Measurements from ENCODE around the gene TMEM30A.

The TMEM30A gene

DNA sequence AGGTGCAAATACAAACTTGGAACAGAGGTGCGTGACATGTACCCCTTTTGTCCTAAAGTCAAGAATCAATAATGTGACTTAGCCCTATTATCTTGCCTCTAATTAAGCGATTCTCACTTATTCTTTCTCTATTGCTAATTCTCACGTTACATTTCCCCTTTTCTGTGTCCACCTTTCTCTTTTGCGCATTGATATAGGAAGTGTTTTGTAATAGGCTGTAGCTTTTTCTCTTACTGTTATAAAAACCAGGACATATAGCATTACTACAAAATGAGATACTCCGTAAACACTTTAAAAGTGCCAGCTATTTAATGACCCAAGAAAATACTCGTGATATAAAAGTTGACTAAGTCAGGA is 669 bp upstream of the TMEM30A start (continued):
- TF ChIP-seq, protein P1, sequence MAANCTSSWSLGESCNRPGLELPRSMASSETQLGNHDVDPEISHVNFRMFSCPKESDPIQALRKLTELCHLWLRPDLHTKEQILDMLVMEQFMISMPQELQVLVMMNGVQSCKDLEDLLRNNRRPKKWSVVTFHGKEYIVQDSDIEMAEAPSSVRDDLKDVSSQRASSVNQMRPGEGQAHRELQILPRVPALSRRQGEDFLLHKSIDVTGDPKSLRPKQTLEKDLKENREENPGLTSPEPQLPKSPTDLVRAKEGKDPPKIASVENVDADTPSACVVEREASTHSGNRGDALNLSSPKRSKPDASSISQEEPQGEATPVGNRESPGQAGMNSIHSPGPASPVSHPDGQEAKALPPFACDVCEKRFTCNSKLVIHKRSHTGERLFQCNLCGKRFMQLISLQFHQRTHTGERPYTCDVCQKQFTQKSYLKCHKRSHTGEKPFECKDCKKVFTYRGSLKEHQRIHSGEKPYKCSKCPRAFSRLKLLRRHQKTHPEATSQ (tag by site-specific recombination; IDR thresholded peaks at IDR 0.05): no peak

DNA sequence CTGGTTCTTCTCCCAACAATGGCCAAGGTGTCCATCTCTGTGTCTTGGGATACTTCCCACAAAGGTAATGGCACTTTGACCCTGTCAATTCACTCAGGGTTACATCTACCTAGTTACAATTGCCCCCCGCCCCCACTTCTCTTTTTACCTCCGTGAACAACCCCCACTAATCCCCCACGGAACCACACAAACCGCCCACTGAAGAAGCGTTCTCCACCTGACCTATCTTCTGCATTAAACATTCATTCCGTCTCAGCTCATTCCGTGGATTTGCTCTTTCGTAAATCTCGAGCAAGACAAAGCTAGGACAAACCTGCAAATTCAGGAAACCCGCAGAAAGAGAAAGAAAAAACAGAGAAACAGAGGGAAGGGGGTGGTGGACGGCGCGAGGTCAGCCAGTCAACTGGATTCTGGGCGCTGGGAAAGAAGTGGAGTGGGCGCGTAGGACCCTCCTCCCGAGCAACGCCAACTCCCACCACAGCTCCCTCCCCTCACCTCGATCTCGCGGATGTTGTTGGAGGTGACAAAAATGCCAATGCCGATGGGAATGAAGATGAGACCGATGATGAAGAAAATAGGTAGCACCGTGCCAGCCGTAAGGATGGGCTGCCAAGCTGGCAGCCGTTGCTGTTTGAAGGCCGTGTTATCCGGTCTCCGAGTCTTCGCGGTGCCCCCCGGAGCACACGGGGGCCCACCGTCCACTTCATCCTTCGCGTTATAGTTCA is 523 bp downstream of the TMEM30A start:
- Histone ChIP-seq H3K27ac (ENCODE audit: extremely low read depth, low read depth, low read length) (peak overlapping the region; percentile 64), H3K4me1 (ENCODE audit: control insufficient read depth, insufficient read depth, low read length) (peaks cover 10% of the 10 kb centered on the region; the same call in 1 of the 2 replicates), H3K36me3 (ENCODE audit: control insufficient read depth in 2 of 2, insufficient read depth in 1 of 2, low read length in 2 of 2) (no peaks in the 10 kb centered on the region), H3K4me3 (ENCODE audit: low read depth, low read length) (peak overlapping the region; percentile 97), H3K9me3 (ENCODE audit: control insufficient read depth, insufficient read depth, low read depth, low read length) (no peaks in the 10 kb centered on the region)
- ChIA-PET POLR2A (interaction anchor here (0.7 to 2.1 kb wide), 20 partner anchors 9 to 318 kb away, joined by 3 to 12 read pairs (median 4); partner anchors contain the start of genes COX7A2 and SENP6), CTCF (interaction anchor here (0.6 to 2.3 kb wide), 8 partner anchors 13 to 246 kb away, joined by 3 to 23 read pairs (median 4); no protein-coding TSS in a partner anchor)
- TF ChIP-seq ZNF571 (tag by site-specific recombination; IDR thresholded peaks at IDR 0.05) (no peak), KLF9 (tag by site-specific recombination; IDR thresholded peaks at IDR 0.05; ENCODE audit: low read depth) (no peak), GLIS1 (tag by site-specific recombination; IDR thresholded peaks at IDR 0.05) (no peak), ZNF626 (tag by site-specific recombination; IDR thresholded peaks at IDR 0.05) (no peak), MYNN (tag by site-specific recombination; IDR thresholded peaks at IDR 0.05; ENCODE audit: borderline replicate concordance) (no peak), ZNF112 (tag by site-specific recombination; IDR thresholded peaks at IDR 0.05) (no peak), ZNF621 (tag by site-specific recombination; IDR thresholded peaks at IDR 0.05) (no peak), HOXA7 (CRISPR knock-in tag; IDR thresholded peaks at IDR 0.05; ENCODE audit: borderline replicate concordance) (no peak), KLF10 (tag by site-specific recombination; IDR thresholded peaks at IDR 0.05) (peak; percentile 21; the same call in 1 of the 2 replicates), ZNF214 (tag by site-specific recombination; IDR thresholded peaks at IDR 0.05; ENCODE audit: borderline replicate concordance) (no peak), ZSCAN16 (tag by site-specific recombination; IDR thresholded peaks at IDR 0.05) (no peak)
- TF ChIP-seq, protein P2, sequence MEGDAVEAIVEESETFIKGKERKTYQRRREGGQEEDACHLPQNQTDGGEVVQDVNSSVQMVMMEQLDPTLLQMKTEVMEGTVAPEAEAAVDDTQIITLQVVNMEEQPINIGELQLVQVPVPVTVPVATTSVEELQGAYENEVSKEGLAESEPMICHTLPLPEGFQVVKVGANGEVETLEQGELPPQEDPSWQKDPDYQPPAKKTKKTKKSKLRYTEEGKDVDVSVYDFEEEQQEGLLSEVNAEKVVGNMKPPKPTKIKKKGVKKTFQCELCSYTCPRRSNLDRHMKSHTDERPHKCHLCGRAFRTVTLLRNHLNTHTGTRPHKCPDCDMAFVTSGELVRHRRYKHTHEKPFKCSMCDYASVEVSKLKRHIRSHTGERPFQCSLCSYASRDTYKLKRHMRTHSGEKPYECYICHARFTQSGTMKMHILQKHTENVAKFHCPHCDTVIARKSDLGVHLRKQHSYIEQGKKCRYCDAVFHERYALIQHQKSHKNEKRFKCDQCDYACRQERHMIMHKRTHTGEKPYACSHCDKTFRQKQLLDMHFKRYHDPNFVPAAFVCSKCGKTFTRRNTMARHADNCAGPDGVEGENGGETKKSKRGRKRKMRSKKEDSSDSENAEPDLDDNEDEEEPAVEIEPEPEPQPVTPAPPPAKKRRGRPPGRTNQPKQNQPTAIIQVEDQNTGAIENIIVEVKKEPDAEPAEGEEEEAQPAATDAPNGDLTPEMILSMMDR (tag by site-specific recombination; IDR thresholded peaks at IDR 0.05): no peak
- TF ChIP-seq, protein P3, sequence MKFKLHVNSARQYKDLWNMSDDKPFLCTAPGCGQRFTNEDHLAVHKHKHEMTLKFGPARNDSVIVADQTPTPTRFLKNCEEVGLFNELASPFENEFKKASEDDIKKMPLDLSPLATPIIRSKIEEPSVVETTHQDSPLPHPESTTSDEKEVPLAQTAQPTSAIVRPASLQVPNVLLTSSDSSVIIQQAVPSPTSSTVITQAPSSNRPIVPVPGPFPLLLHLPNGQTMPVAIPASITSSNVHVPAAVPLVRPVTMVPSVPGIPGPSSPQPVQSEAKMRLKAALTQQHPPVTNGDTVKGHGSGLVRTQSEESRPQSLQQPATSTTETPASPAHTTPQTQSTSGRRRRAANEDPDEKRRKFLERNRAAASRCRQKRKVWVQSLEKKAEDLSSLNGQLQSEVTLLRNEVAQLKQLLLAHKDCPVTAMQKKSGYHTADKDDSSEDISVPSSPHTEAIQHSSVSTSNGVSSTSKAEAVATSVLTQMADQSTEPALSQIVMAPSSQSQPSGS (tag by site-specific recombination; IDR thresholded peaks at IDR 0.05; ENCODE audit: low read depth): no peak
- TF ChIP-seq, protein P4, sequence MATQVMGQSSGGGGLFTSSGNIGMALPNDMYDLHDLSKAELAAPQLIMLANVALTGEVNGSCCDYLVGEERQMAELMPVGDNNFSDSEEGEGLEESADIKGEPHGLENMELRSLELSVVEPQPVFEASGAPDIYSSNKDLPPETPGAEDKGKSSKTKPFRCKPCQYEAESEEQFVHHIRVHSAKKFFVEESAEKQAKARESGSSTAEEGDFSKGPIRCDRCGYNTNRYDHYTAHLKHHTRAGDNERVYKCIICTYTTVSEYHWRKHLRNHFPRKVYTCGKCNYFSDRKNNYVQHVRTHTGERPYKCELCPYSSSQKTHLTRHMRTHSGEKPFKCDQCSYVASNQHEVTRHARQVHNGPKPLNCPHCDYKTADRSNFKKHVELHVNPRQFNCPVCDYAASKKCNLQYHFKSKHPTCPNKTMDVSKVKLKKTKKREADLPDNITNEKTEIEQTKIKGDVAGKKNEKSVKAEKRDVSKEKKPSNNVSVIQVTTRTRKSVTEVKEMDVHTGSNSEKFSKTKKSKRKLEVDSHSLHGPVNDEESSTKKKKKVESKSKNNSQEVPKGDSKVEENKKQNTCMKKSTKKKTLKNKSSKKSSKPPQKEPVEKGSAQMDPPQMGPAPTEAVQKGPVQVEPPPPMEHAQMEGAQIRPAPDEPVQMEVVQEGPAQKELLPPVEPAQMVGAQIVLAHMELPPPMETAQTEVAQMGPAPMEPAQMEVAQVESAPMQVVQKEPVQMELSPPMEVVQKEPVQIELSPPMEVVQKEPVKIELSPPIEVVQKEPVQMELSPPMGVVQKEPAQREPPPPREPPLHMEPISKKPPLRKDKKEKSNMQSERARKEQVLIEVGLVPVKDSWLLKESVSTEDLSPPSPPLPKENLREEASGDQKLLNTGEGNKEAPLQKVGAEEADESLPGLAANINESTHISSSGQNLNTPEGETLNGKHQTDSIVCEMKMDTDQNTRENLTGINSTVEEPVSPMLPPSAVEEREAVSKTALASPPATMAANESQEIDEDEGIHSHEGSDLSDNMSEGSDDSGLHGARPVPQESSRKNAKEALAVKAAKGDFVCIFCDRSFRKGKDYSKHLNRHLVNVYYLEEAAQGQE (tag by site-specific recombination; IDR thresholded peaks at IDR 0.05): peak; percentile 29; the same call in 1 of the 2 replicates
- TF ChIP-seq, protein P5, sequence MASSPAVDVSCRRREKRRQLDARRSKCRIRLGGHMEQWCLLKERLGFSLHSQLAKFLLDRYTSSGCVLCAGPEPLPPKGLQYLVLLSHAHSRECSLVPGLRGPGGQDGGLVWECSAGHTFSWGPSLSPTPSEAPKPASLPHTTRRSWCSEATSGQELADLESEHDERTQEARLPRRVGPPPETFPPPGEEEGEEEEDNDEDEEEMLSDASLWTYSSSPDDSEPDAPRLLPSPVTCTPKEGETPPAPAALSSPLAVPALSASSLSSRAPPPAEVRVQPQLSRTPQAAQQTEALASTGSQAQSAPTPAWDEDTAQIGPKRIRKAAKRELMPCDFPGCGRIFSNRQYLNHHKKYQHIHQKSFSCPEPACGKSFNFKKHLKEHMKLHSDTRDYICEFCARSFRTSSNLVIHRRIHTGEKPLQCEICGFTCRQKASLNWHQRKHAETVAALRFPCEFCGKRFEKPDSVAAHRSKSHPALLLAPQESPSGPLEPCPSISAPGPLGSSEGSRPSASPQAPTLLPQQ (tag by site-specific recombination; IDR thresholded peaks at IDR 0.05): peak; percentile 94; the same call in 1 of the 2 replicates
- TF ChIP-seq, protein P6, sequence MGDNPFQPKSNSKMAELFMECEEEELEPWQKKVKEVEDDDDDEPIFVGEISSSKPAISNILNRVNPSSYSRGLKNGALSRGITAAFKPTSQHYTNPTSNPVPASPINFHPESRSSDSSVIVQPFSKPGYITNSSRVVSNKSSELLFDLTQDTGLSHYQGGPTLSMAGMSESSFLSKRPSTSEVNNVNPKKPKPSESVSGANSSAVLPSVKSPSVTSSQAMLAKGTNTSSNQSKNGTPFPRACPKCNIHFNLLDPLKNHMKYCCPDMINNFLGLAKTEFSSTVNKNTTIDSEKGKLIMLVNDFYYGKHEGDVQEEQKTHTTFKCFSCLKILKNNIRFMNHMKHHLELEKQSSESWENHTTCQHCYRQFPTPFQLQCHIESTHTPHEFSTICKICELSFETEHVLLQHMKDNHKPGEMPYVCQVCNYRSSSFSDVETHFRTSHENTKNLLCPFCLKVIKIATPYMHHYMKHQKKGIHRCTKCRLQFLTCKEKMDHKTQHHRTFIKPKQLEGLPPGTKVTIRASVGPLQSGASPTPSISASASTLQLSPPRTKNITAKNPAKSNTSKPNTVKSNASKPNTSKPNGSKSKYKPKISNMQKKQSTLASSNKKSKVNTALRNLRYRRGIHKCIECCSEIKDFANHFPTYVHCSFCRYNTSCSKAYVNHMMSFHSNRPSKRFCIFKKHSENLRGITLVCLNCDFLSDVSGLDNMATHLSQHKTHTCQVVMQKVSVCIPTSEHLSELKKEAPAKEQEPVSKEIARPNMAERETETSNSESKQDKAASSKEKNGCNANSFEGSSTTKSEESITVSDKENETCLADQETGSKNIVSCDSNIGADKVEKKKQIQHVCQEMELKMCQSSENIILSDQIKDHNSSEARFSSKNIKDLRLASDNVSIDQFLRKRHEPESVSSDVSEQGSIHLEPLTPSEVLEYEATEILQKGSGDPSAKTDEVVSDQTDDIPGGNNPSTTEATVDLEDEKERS (tag by site-specific recombination; IDR thresholded peaks at IDR 0.05): no peak
- TF ChIP-seq, protein P7, sequence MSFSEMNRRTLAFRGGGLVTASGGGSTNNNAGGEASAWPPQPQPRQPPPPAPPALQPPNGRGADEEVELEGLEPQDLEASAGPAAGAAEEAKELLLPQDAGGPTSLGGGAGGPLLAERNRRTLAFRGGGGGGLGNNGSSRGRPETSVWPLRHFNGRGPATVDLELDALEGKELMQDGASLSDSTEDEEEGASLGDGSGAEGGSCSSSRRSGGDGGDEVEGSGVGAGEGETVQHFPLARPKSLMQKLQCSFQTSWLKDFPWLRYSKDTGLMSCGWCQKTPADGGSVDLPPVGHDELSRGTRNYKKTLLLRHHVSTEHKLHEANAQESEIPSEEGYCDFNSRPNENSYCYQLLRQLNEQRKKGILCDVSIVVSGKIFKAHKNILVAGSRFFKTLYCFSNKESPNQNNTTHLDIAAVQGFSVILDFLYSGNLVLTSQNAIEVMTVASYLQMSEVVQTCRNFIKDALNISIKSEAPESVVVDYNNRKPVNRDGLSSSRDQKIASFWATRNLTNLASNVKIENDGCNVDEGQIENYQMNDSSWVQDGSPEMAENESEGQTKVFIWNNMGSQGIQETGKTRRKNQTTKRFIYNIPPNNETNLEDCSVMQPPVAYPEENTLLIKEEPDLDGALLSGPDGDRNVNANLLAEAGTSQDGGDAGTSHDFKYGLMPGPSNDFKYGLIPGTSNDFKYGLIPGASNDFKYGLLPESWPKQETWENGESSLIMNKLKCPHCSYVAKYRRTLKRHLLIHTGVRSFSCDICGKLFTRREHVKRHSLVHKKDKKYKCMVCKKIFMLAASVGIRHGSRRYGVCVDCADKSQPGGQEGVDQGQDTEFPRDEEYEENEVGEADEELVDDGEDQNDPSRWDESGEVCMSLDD (tag by site-specific recombination; IDR thresholded peaks at IDR 0.05): no peak

Measured in HEK293 (cell line).